Measurements from ENCODE around the gene FAM163B. TPM values are rescaled to one million over a fixed set of nuclear protein-coding genes. Genes with fewer than 3 reads are reported as not detected.

FAM163B gene
- total and polyA plus RNA-seq, 2 donors (not counting 3 experiments of a cell fraction or from before 2014, with no cell fraction given) = not detected

GRCh38 chr9:133569121-133569785 lies 39.9 kb downstream of the FAM163B start:
- H3K4me1 ChIP-seq (ENCODE audit: control insufficient read depth, extremely low read depth, insufficient read depth, low read length) = no peaks in the 10 kb centered on the region
- no TSS peak for BruUV-seq (replicated peaks)
- dilution Hi-C loops (cut with MboI; ENCODE audit: extremely low pct_ligation_motif_present, low sequenced_read_pairs) = no loop called here
- TF ChIP-seq GATA2 (IDR thresholded peaks at IDR 0.05; ENCODE audit: insufficient read depth, insufficient read length, low read depth, low read length) (no peak), EZH2 (IDR thresholded peaks at IDR 0.05; ENCODE audit: borderline replicate concordance, low read depth, low read length, severe bottlenecking) (no peak), MYC (IDR thresholded peaks at IDR 0.05; ENCODE audit: low read depth, low read length) (no peak)
- TF ChIP-seq, protein P1, sequence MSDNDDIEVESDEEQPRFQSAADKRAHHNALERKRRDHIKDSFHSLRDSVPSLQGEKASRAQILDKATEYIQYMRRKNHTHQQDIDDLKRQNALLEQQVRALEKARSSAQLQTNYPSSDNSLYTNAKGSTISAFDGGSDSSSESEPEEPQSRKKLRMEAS (IDR thresholded peaks at IDR 0.05; ENCODE audit: insufficient read depth, insufficient read length) = no peak
- intact Hi-C loops (cut with micrococcal nuclease) = no loop called here
- no peaks in the 10 kb centered on the region for H3K36me3 ChIP-seq (ENCODE audit: control insufficient read depth in 2 of 2, extremely low read depth in 1 of 2, insufficient read depth in 2 of 2, low read length in 2 of 2)
- H3K9me1 ChIP-seq (replicated peaks; ENCODE audit: control insufficient read depth, extremely low read depth, insufficient read depth, low read length) = no peaks in the 10 kb centered on the region
- no peak overlapping the region for H3K4me2 ChIP-seq (ENCODE audit: insufficient read depth, low read length)
- H3K9ac ChIP-seq (replicated peaks; ENCODE audit: extremely low read depth, insufficient read depth, low read length) = no peak overlapping the region
- no peak overlapping the region for H3K27ac ChIP-seq (ENCODE audit: insufficient read depth, low read depth, low read length)
- no peak for DNase-seq (ENCODE audit: low read depth, low spot score)
- no peak for FAIRE-seq
- H3K27me3 ChIP-seq (ENCODE audit: control insufficient read depth in 2 of 2, insufficient read depth in 2 of 2, low read length in 2 of 2) = no peaks in the 10 kb centered on the region
- CTCF ChIA-PET = no interaction called here
- POLR2A ChIA-PET = no interaction called here
- H3K4me3 ChIP-seq (replicated peaks in 1 of 3; ENCODE audit: insufficient read depth in 1 of 3, low read depth in 1 of 3, low read length in 3 of 3) = no peak overlapping the region
- no peak overlapping the region for H2AFZ ChIP-seq (ENCODE audit: low read depth, low read length)
- H3K9me3 ChIP-seq (replicated peaks; ENCODE audit: control insufficient read depth, insufficient read depth, low read length) = no peaks in the 10 kb centered on the region
- no peaks in the 10 kb centered on the region for H3K79me2 ChIP-seq (ENCODE audit: control insufficient read depth, insufficient read depth, low read length)
- no peaks in the 10 kb centered on the region for H4K20me1 ChIP-seq (replicated peaks; ENCODE audit: control insufficient read depth, extremely low read depth, insufficient read depth, low read length)

GRCh38 chr9:133568186-133568585 lies 41.0 kb downstream of the FAM163B start:
- intact Hi-C loops (cut with micrococcal nuclease) = no loop called here
- POLR2A ChIA-PET = no interaction called here
- no peaks in the 10 kb centered on the region for H3K9me1 ChIP-seq (replicated peaks; ENCODE audit: control insufficient read depth, extremely low read depth, insufficient read depth, low read length)
- CTCF ChIA-PET = no interaction called here
- H3K4me2 ChIP-seq (ENCODE audit: insufficient read depth, low read length) = no peak overlapping the region
- no peak for FAIRE-seq
- no TSS peak for BruUV-seq (replicated peaks)
- dilution Hi-C loops (cut with MboI; ENCODE audit: extremely low pct_ligation_motif_present, low sequenced_read_pairs) = no loop called here
- no peak overlapping the region for H2AFZ ChIP-seq (ENCODE audit: low read depth, low read length)
- no peaks in the 10 kb centered on the region for H3K9me3 ChIP-seq (replicated peaks; ENCODE audit: control insufficient read depth, insufficient read depth, low read length)
- no peaks in the 10 kb centered on the region for H3K4me1 ChIP-seq (ENCODE audit: control insufficient read depth, extremely low read depth, insufficient read depth, low read length)
- no peak overlapping the region for H3K4me3 ChIP-seq (replicated peaks in 1 of 3; ENCODE audit: insufficient read depth in 1 of 3, low read depth in 1 of 3, low read length in 3 of 3)
- H3K9ac ChIP-seq (replicated peaks; ENCODE audit: extremely low read depth, insufficient read depth, low read length) = no peak overlapping the region
- DNase-seq (ENCODE audit: low read depth, low spot score) = no peak
- no peaks in the 10 kb centered on the region for H3K79me2 ChIP-seq (ENCODE audit: control insufficient read depth, insufficient read depth, low read length)
- H3K27ac ChIP-seq (ENCODE audit: insufficient read depth, low read depth, low read length) = no peak overlapping the region
- no peaks in the 10 kb centered on the region for H3K27me3 ChIP-seq (ENCODE audit: control insufficient read depth in 2 of 2, insufficient read depth in 2 of 2, low read length in 2 of 2)
- H4K20me1 ChIP-seq (replicated peaks; ENCODE audit: control insufficient read depth, extremely low read depth, insufficient read depth, low read length) = no peaks in the 10 kb centered on the region
- H3K36me3 ChIP-seq (ENCODE audit: control insufficient read depth in 2 of 2, extremely low read depth in 1 of 2, insufficient read depth in 2 of 2, low read length in 2 of 2) = no peaks in the 10 kb centered on the region
- TF ChIP-seq, protein P2, sequence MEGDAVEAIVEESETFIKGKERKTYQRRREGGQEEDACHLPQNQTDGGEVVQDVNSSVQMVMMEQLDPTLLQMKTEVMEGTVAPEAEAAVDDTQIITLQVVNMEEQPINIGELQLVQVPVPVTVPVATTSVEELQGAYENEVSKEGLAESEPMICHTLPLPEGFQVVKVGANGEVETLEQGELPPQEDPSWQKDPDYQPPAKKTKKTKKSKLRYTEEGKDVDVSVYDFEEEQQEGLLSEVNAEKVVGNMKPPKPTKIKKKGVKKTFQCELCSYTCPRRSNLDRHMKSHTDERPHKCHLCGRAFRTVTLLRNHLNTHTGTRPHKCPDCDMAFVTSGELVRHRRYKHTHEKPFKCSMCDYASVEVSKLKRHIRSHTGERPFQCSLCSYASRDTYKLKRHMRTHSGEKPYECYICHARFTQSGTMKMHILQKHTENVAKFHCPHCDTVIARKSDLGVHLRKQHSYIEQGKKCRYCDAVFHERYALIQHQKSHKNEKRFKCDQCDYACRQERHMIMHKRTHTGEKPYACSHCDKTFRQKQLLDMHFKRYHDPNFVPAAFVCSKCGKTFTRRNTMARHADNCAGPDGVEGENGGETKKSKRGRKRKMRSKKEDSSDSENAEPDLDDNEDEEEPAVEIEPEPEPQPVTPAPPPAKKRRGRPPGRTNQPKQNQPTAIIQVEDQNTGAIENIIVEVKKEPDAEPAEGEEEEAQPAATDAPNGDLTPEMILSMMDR (IDR thresholded peaks at IDR 0.05; ENCODE audit: extremely low read depth in 1 of 2, insufficient read depth in 1 of 2, low read depth in 1 of 2, low read length in 2 of 2) = no peak
- no peak for TF ChIP-seq JUN (IDR thresholded peaks at IDR 0.05; ENCODE audit: borderline replicate concordance, insufficient read depth, insufficient read length, low read depth)
- TF ChIP-seq POLR2AphosphoS5 (IDR thresholded peaks at IDR 0.05; ENCODE audit: insufficient read depth, low read depth, low read length) = no peak

Measured in endothelial cell of umbilical vein (primary cell).